Progenitor cell of endocrine pancreas (in vitro differentiated cells): ENCODE data around the gene CALML3. TPM values are rescaled to one million over a fixed set of nuclear protein-coding genes. Genes with fewer than 3 reads are reported as not detected.

Experiments used
- DNase-seq: peaks from one replicate; pipeline ENCODE4 v3.0.0; 2021; ENCODE audit warnings: low spot score; ENCODE audit not compliant: unreplicated experiment
- H3K27ac Mint-ChIP-seq: 2 replicates; pipeline ENCODE4 v1.8.0; 2021; ENCODE audit warnings: mild to moderate bottlenecking, moderate library complexity, mixed read lengths
- H3K27me3 Mint-ChIP-seq: 2 replicates; pipeline ENCODE4 v1.8.0; 2021; ENCODE audit warnings: mixed read lengths
- H3K36me3 Mint-ChIP-seq: 2 replicates; pipeline ENCODE4 v1.8.0; 2022; ENCODE audit warnings: mixed read lengths; ENCODE audit not compliant: insufficient read depth
- H3K4me1 Mint-ChIP-seq: 2 replicates; pipeline ENCODE4 v1.8.0; 2021; ENCODE audit warnings: low read depth, mixed read lengths
- H3K4me3 Mint-ChIP-seq: 2 replicates; pipeline ENCODE4 v1.8.0; 2021; ENCODE audit warnings: low read depth, mild to moderate bottlenecking, moderate library complexity, mixed read lengths
- H3K9me3 Mint-ChIP-seq: 2 replicates; pipeline ENCODE4 v1.8.0; 2021; ENCODE audit warnings: low read depth, mixed read lengths
- total RNA-seq: library from RNA; stranded (reverse); gene quantifications from 2 replicates; pipeline ENCODE4 v1.2.1, GENCODE V29; 2021
- TF ChIP-seq, protein P1 (sequence below): fragments of 200-600 bp; sonication (generic); IDR thresholded peaks from one replicate; pipeline ENCODE4 v1.5.0; 2021; ENCODE audit warnings: antibody characterized with exemption, mild to moderate bottlenecking; ENCODE audit not compliant: unreplicated experiment

CALML3 gene
- total RNA-seq, 1 donor from 2014 or later, result not detected

DNA sequence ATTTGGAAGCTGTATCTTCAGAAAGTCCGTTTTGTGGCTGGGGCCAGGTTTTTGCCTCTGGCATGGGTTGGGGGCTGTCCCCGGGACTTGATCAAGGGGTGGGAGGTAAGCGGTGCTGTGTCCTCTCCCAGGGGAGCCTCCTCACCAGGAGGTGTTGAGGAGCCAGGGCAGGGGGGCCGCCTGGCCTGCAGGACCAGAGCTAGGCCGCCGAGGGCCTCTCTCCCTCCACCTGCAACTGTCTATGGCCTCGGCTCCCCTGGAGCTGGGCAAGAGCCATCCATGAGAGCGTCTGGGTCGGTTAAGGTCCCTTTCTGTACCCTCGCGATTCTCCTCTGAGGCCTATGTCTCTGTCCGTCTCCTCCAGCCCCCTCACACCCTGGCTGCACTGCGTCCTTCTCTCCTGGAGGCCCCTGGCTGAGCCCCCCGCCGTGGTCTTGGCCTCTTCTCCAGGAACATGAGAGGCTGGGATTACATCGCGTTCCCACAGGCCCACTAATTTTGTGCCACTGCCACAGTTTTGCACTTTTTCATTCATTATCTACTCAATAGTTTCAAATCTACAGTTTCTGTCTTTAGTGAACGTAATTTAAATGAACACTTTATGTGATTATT is 46.0 kb upstream of the CALML3 start:
- H3K4me1 Mint-ChIP-seq, result peaks cover 2% of the 10 kb centered on the region
- H3K27ac Mint-ChIP-seq, result no peak overlapping the region
- no peaks in the 10 kb centered on the region for H3K9me3 Mint-ChIP-seq
- no peak for DNase-seq
- no peaks in the 10 kb centered on the region for H3K36me3 Mint-ChIP-seq
- no peak overlapping the region for H3K4me3 Mint-ChIP-seq
- TF ChIP-seq, protein P1, sequence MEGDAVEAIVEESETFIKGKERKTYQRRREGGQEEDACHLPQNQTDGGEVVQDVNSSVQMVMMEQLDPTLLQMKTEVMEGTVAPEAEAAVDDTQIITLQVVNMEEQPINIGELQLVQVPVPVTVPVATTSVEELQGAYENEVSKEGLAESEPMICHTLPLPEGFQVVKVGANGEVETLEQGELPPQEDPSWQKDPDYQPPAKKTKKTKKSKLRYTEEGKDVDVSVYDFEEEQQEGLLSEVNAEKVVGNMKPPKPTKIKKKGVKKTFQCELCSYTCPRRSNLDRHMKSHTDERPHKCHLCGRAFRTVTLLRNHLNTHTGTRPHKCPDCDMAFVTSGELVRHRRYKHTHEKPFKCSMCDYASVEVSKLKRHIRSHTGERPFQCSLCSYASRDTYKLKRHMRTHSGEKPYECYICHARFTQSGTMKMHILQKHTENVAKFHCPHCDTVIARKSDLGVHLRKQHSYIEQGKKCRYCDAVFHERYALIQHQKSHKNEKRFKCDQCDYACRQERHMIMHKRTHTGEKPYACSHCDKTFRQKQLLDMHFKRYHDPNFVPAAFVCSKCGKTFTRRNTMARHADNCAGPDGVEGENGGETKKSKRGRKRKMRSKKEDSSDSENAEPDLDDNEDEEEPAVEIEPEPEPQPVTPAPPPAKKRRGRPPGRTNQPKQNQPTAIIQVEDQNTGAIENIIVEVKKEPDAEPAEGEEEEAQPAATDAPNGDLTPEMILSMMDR, result no peak
- H3K27me3 Mint-ChIP-seq, result peaks cover 28% of the 10 kb centered on the region

DNA sequence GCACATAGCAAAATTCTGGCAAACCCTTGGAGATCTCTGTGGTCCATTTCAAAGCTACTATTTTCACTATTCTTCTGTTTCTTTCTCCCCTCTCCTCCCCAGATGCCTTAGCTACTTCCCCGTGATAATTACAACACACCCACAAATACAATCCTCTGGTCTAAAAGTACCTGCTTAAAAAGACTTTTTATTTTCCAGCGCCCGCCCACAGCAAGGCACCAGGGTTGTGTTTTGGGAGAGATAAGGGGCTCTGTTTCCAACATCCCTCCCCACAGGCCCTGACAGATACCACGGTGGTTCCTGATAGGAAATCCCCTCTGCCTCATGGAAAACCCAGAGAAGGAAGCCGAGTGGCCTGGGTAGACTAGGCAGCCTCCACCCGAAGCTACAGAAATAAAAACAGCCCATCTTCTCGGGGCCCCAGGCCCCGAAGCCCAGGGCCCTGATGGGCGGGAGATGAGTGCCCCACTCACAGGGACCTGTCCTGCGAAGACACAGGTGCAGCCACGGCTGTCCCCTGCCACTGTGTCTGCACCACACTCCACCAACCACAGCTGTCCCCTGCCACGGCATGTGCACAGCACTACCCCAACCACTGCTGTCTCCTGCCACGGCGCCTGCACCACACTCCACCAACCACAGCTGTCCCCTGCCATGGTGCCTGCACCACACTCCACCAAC is 45.1 kb upstream of the CALML3 start:
- H3K27ac Mint-ChIP-seq, result no peak overlapping the region
- TF ChIP-seq, protein P1, result no peak
- peaks cover 25% of the 10 kb centered on the region for H3K27me3 Mint-ChIP-seq
- H3K4me3 Mint-ChIP-seq, result no peak overlapping the region
- no peaks in the 10 kb centered on the region for H3K36me3 Mint-ChIP-seq
- no peaks in the 10 kb centered on the region for H3K9me3 Mint-ChIP-seq
- DNase-seq, result no peak
- peaks cover 2% of the 10 kb centered on the region for H3K4me1 Mint-ChIP-seq

DNA sequence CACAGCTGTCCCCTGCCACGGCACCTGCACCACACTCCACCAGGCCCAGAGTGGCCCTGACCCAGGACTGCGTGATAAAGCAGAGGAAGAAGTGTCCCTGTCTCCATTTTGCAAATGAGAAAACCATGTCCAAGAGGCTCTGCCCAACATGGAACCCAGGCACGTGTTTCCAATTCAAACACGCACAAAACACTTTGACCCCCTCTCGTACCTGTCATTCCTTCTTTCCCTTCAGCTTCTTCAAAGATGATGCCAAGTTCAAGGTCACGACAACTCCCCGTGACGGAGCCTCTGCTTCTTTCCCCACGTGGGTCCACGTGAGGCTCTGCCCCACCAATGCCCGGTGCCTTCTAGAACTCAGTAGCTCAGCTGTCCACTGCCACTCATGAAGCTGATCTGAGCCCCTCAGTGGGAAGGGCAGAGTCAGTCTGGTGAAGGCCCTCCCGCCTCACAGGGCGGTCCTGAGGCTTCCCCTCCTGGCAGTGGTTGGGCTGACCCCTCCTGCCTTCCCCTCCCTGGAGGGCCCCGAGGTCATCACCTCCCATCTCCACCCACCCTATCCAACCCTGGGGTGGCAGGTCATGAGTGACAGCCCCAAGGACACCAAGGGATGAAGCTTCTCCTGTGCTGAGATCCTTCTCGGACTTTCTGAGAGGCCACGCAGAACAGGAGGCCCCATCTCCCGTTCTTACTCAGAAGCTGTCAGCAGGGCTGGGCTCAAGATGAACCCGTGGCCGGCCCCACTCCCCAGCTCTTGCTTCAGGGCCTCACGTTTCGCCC is 44.4 kb upstream of the CALML3 start:
- H3K9me3 Mint-ChIP-seq, result no peaks in the 10 kb centered on the region
- TF ChIP-seq, protein P1, result no peak
- no peaks in the 10 kb centered on the region for H3K36me3 Mint-ChIP-seq
- no peak overlapping the region for H3K4me3 Mint-ChIP-seq
- H3K27ac Mint-ChIP-seq, result no peak overlapping the region
- H3K4me1 Mint-ChIP-seq, result peaks cover 2% of the 10 kb centered on the region
- DNase-seq, result no peak
- peaks cover 25% of the 10 kb centered on the region for H3K27me3 Mint-ChIP-seq

DNA sequence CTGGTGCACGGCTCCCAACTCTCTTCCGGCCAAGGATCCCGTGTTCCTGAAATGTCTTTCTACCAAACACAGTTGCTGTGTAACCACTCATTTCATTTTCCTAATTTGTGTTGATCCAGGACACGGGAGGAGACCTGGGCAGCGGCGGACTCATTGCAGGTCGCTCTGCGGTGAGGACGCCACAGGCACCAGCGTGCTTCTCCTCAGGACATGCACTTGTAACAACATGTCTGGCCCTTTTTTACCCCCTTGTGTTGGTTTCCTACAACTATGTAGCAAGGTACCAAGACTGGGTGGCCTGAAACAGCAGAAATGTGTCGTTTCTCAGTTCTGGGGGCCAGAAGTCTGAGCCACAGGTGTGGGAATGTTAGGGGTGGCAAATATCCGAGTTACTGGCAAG is 43.6 kb upstream of the CALML3 start:
- DNase-seq, result no peak
- Mint-ChIP-seq H3K36me3 (no peaks in the 10 kb centered on the region), H3K4me1 (peaks cover 3% of the 10 kb centered on the region), H3K4me3 (no peak overlapping the region), H3K27me3 (peaks cover 27% of the 10 kb centered on the region), H3K9me3 (no peaks in the 10 kb centered on the region), H3K27ac (no peak overlapping the region)
- TF ChIP-seq, protein P1, result no peak

DNA sequence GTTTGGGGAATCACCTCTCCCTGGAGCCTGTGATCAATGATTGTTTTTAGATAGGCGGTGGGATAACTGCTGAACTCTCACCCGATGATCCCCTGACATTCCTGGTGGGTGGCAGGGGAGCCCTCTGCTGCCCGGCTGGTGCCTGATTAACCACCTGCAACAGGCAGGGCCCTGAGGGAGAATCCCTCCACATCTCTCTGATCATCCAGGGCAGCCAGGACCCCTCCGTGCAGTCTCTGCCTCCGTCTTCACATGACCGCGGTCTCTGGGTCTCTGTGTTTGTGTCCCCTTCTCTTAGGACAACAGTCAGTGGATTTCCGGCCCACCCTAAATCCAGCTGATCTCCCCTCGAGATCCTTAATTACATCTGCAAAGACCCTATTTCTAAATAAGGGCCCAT is 42.7 kb upstream of the CALML3 start:
- no peak overlapping the region for H3K27ac Mint-ChIP-seq
- peaks cover 2% of the 10 kb centered on the region for H3K4me1 Mint-ChIP-seq
- H3K4me3 Mint-ChIP-seq, result no peak overlapping the region
- no peaks in the 10 kb centered on the region for H3K9me3 Mint-ChIP-seq
- H3K36me3 Mint-ChIP-seq, result no peaks in the 10 kb centered on the region
- DNase-seq, result no peak
- TF ChIP-seq, protein P1, result no peak
- H3K27me3 Mint-ChIP-seq, result peaks cover 31% of the 10 kb centered on the region
